Neural cell (in vitro differentiated cells): ENCODE measurements around the gene NEURL4. TPM values are rescaled to one million over a fixed set of nuclear protein-coding genes. Genes with fewer than 3 reads are reported as not detected.

ENCODE experiments used
- H2AFZ ChIP-seq: fragments of 200-600, 300-800 bp; sonication (generic), shearing (Covaris generic); 2 replicates; pipeline ENCODE4 v1.6.0; 2014; ENCODE audit warnings: low read depth, mild to moderate bottlenecking, antibody characterized with exemption, low read length, moderate library complexity
- H3F3A ChIP-seq: fragments of 200-600 bp; shearing (Covaris generic); 2 replicates; pipeline ENCODE4 v1.6.1; 2016; ENCODE audit warnings: mild to moderate bottlenecking, moderate library complexity, mixed read lengths, antibody characterized with exemption, low read length; ENCODE audit not compliant: insufficient read depth, poor library complexity, severe bottlenecking
- H3K27ac ChIP-seq: fragments of 200-600, 300-800 bp; sonication (generic), shearing (Covaris generic); 2 replicates; pipeline ENCODE4 v1.5.1; 2014; ENCODE audit warnings: mild to moderate bottlenecking, low read length, moderate library complexity
- H3K27me3 ChIP-seq: fragments of 300-800, 200-600 bp; sonication (generic), shearing (Covaris generic); 2 replicates; pipeline ENCODE4 v1.6.0; 2014; ENCODE audit warnings: mild to moderate bottlenecking, low read depth, low read length, moderate library complexity; ENCODE audit not compliant: insufficient read depth
- H3K36me3 ChIP-seq: fragments of 300-800, 200-600 bp; sonication (generic), shearing (Covaris generic); 2 replicates; pipeline ENCODE4 v1.5.1; 2014; ENCODE audit warnings: mild to moderate bottlenecking, antibody characterized with exemption, low read length, moderate library complexity; ENCODE audit not compliant: insufficient read depth
- H3K4me2 ChIP-seq: fragments of 300-800, 200-600 bp; sonication (generic), shearing (Covaris generic); 2 replicates; pipeline ENCODE4 v1.6.0; 2014; ENCODE audit warnings: mild to moderate bottlenecking, low read length
- H3K4me3 ChIP-seq: fragments of 300-800, 200-600 bp; sonication (generic), shearing (Covaris generic); 2 replicates; pipeline ENCODE4 v1.5.1; 2014; ENCODE audit warnings: mild to moderate bottlenecking, low read length, moderate library complexity
- H3K79me2 ChIP-seq: fragments of 200-600 bp; shearing (Covaris generic); replicated peaks from 2 replicates; pipeline ENCODE4 v1.6.0; 2014; ENCODE audit warnings: mild to moderate bottlenecking, low read length, moderate library complexity; ENCODE audit not compliant: insufficient read depth
- H3K9ac ChIP-seq: fragments of 300-800, 200-600 bp; sonication (generic), shearing (Covaris generic); 2 replicates; pipeline ENCODE4 v1.6.1; 2016; ENCODE audit warnings: mild to moderate bottlenecking, low read length, mixed read lengths
- H3K9me2 ChIP-seq: fragments of 200-600 bp; shearing (Covaris generic); 2 replicates; pipeline ENCODE4 v1.6.1; 2016; ENCODE audit warnings: mild to moderate bottlenecking, low read length, mixed read lengths; ENCODE audit not compliant: insufficient read depth
- H3K9me3 ChIP-seq: fragments of 200-600, 300-800 bp; sonication (generic), shearing (Covaris generic); 2 replicates; pipeline ENCODE4 v1.6.1; 2016; ENCODE audit warnings: mild to moderate bottlenecking, mixed run types, low read length, moderate library complexity, mixed read lengths
- H4K20me1 ChIP-seq: fragments of 200-600 bp; shearing (Covaris generic); 2 replicates; pipeline ENCODE4 v1.6.1; 2016; ENCODE audit warnings: mild to moderate bottlenecking, mixed run types; ENCODE audit not compliant: insufficient read depth
- CTCF ChIP-seq: fragments of 450-650 bp; IDR thresholded peaks from 2 replicates; pipeline ENCODE4 v1.5.1; 2014; ENCODE audit warnings: antibody characterized with exemption, mild to moderate bottlenecking, moderate library complexity; ENCODE audit not compliant: poor library complexity, severe bottlenecking
- EP300 ChIP-seq: fragments of 450-650 bp; conservative IDR thresholded peaks from 2 replicates; pipeline ENCODE4 v1.6.1; 2014; ENCODE audit warnings: antibody characterized with exemption, mild to moderate bottlenecking, moderate library complexity; ENCODE audit not compliant: poor library complexity, severe bottlenecking
- EZH2 ChIP-seq: fragments of 200-600, 300-800 bp; shearing (Covaris generic), sonication (generic); IDR thresholded peaks from 2 replicates; pipeline ENCODE4 v1.6.1; 2014; ENCODE audit warnings: antibody characterized with exemption, low read length, borderline replicate concordance, mild to moderate bottlenecking; ENCODE audit not compliant: insufficient read depth, poor library complexity, severe bottlenecking
- MXI1 ChIP-seq: fragments of 450-650 bp; conservative IDR thresholded peaks from 2 replicates; pipeline ENCODE4 v1.6.1; 2014; ENCODE audit warnings: antibody characterized with exemption, mild to moderate bottlenecking; ENCODE audit not compliant: poor library complexity, severe bottlenecking
- POLR2AphosphoS5 ChIP-seq: IDR thresholded peaks from 2 replicates; pipeline ENCODE4 v1.6.1; 2012
- RAD21 ChIP-seq: fragments of 450-650 bp; conservative IDR thresholded peaks from 2 replicates; pipeline ENCODE4 v1.6.1; 2014; ENCODE audit warnings: antibody characterized with exemption, mild to moderate bottlenecking, moderate library complexity
- REST ChIP-seq: IDR thresholded peaks from 2 replicates; pipeline ENCODE4 v1.6.1; 2012; ENCODE audit warnings: borderline replicate concordance
- SMC3 ChIP-seq: fragments of 450-650 bp; conservative IDR thresholded peaks from 2 replicates; pipeline ENCODE4 v1.6.1; 2014; ENCODE audit warnings: antibody characterized with exemption, mild to moderate bottlenecking, moderate library complexity; ENCODE audit not compliant: poor library complexity
- TAF1 ChIP-seq: IDR thresholded peaks from 2 replicates; pipeline ENCODE4 v1.6.1; 2012; ENCODE audit warnings: low read depth
- polyA plus RNA-seq: library from polyadenylated mRNA; depleted of rRNA; stranded (reverse); fragments of >200 nt; gene quantifications from 2 replicates; pipeline ENCODE4 v1.2.3, GENCODE V29; 2014

The NEURL4 gene
- polyA plus RNA-seq, 1 donor from 2014 or later, result 58.4 TPM

- Histone ChIP-seq H3K27ac (no peak overlapping the region), H3K9ac (no peak overlapping the region), H4K20me1 (no peaks in the 10 kb centered on the region), H3K9me3 (no peaks in the 10 kb centered on the region), H3K27me3 (peaks cover 49% of the 10 kb centered on the region), H3K4me2 (no peak overlapping the region), H2AFZ (no peak overlapping the region), H3K9me2 (no peaks in the 10 kb centered on the region), H3K36me3 (no peaks in the 10 kb centered on the region), H3K4me3 (no peak overlapping the region), H3K79me2 (no peaks in the 10 kb centered on the region), H3F3A (no peaks in the 10 kb centered on the region)
- no peak for TF ChIP-seq REST
- no peak for TF ChIP-seq RAD21
- no peak for TF ChIP-seq MXI1
- TF ChIP-seq EP300, result no peak
- TF ChIP-seq EZH2, result no peak
- no peak for TF ChIP-seq TAF1
- no peak for TF ChIP-seq POLR2AphosphoS5
- no peak for TF ChIP-seq SMC3
- no peak for TF ChIP-seq CTCF
Observed at GRCh38 chr17:7292729-7293128, 36.4 kb downstream of the NEURL4 start.

- TF ChIP-seq CTCF, result no peak
- no peak for TF ChIP-seq REST
- TF ChIP-seq EP300, result no peak
- H2AFZ ChIP-seq, result no peak overlapping the region
- H3K9me3 ChIP-seq, result no peaks in the 10 kb centered on the region
- no peak overlapping the region for H3K27ac ChIP-seq
- H3K9me2 ChIP-seq, result no peaks in the 10 kb centered on the region
- no peaks in the 10 kb centered on the region for H3F3A ChIP-seq
- no peaks in the 10 kb centered on the region for H3K36me3 ChIP-seq
- no peak overlapping the region for H3K4me2 ChIP-seq
- H4K20me1 ChIP-seq, result no peaks in the 10 kb centered on the region
- H3K79me2 ChIP-seq, result no peaks in the 10 kb centered on the region
- peaks cover 49% of the 10 kb centered on the region for H3K27me3 ChIP-seq
- no peak overlapping the region for H3K9ac ChIP-seq
- H3K4me3 ChIP-seq, result no peak overlapping the region
Observed at GRCh38 chr17:7292194-7292593, 36.9 kb downstream of the NEURL4 start.
